Spleen (tissue), 7 donors: ENCODE data around the gene ELL3.

Experiments
- CTCF ChIP-seq, 11 experiments: fragments of 200-600 bp in 7 of 11; fragments of 450-650 bp in 4 of 11; sonication (generic) in 4 of 11; IDR thresholded peaks in 8 of 11; conservative IDR thresholded peaks in 3 of 11; 1 replicate in 7 of 11; 2 replicates in 4 of 11; pipeline versions ENCODE4 v1.4.0 to v1.8.0; 2016 to 2021; ENCODE audit warnings: antibody characterized with exemption in 11 of 11, inconsistent platforms in 4 of 11, mild to moderate bottlenecking in 1 of 11
- POLR2A ChIP-seq, 3 donors: fragments of 450-650 bp; IDR thresholded peaks; one replicate each; pipeline ENCODE4 v1.5.1; 2017; ENCODE audit warnings: antibody characterized with exemption in 3 of 3, mild to moderate bottlenecking in 1 of 3
- POLR2AphosphoS5 ChIP-seq, 3 donors: sonication (generic); formaldehyde crosslinking; IDR thresholded peaks; one replicate each; pipeline ENCODE4 v1.5.1; 2017; ENCODE audit warnings: antibody characterized with exemption in 3 of 3
- donor health status: DM: no; HTN: no; CAD: no; lungs with moderate emphysema.
- donor health status: DM: no; HTN: no; CAD: no.
- donor health status: DM: no; HTN: no; CAD: no.

DNA sequence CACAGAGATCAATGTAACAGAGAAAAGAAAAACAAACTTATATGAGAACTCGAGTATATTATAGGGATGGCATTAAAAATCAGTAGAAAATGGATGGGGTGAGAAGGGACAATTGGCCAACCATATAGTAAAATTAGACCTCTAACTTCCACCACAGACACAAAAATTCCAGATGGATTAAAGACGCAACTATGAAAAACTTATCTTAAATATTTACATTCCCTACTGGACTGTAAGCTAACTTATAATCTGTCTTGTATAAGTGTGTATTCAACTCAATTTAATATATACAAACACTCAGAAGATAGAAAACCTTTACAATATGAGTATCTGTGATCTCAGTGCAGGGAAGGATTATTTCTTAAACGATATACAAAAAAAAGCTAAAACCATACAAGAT lies 44.7 kb upstream of the ELL3 start:
- TF ChIP-seq CTCF (IDR thresholded peaks at IDR 0.05 in 8 of 11, conservative IDR thresholded peaks at IDR 0.05 in 3 of 11) (no peak), POLR2AphosphoS5 (IDR thresholded peaks at IDR 0.05) (no peak), POLR2A (IDR thresholded peaks at IDR 0.05) (no peak)
